HCT116 (cell line): ENCODE measurements around the gene SERINC5. TPM values are rescaled to one million over a fixed set of nuclear protein-coding genes. Genes with fewer than 3 reads are reported as not detected.

Experiments
- ATAC-seq: fragments of 200-7000 bp; cut with Tn5 transposase; 2 replicates; pipeline ENCODE4 v1.9.1; 2020; ENCODE audit warnings: mild to moderate bottlenecking, moderate library complexity
- BruUV-seq: library from RNA; stranded (reverse); fragments of 400-500 nt; replicated peaks from 2 replicates; lab custom pipeline; 2021; lab: Mats Ljungman, UMichigan
- CTCF ChIA-PET: fragments of 300-600 bp; sonication (Branson Sonifier 250); formaldehyde crosslinking; loops from one replicate; lab custom pipeline; 2021; ENCODE audit warnings: antibody characterized with exemption; lab: Charles Lee
- POLR2A ChIA-PET: fragments of 300-600, 350-600 bp; sonication (Branson Sonifier 250); formaldehyde crosslinking; loops from one replicate; lab custom pipeline; 2021; ENCODE audit warnings: antibody characterized with exemption; lab: Charles Lee
- RAD21 ChIA-PET, 2 experiments: fragments of 300-600 bp; sonication (Branson Sonifier 250); formaldehyde crosslinking; loops; one replicate each; lab custom pipeline; 2023; ENCODE audit warnings: low total read pairs in 2 of 2; ENCODE audit not compliant: uncharacterized antibody in 2 of 2, unreplicated experiment in 2 of 2, low non-redundant PET in 1 of 2; lab: Charles Lee
- DNase-seq: peaks from one replicate; pipeline ENCODE4 v3.0.0-alpha.2; 2010; ENCODE audit warnings: low read depth, low spot score
- H2AFZ ChIP-seq: fragments of 200-600 bp; shearing (Covaris generic), sonication (generic); 2 replicates; pipeline ENCODE4 v1.6.1; 2017; ENCODE audit warnings: low read depth, mixed run types, mixed read lengths, antibody characterized with exemption, low read length; ENCODE audit not compliant: poor library complexity, severe bottlenecking
- H3K27ac ChIP-seq: 2 replicates; pipeline ENCODE4 v1.5.1; 2012; ENCODE audit warnings: low read depth, low read length
- H3K27me3 ChIP-seq: fragments of 200-600 bp; sonication (generic); 2 replicates; pipeline ENCODE4 v1.6.1; 2016; ENCODE audit warnings: mixed run types, low read length, mixed read lengths; ENCODE audit not compliant: insufficient read depth
- H3K36me3 ChIP-seq, 2 experiments: fragments of 200-500 bp in 1 of 2; fragments of 200-600 bp in 1 of 2; sonication (Bioruptor generic) in 1 of 2; sonication (generic) in 1 of 2; 2 replicates each; pipeline versions ENCODE4 v1.5.1 to v1.6.1; 2014 to 2016; ENCODE audit warnings: low read length in 2 of 2, inconsistent platforms in 1 of 2, mixed read lengths in 1 of 2, mixed run types in 1 of 2; ENCODE audit not compliant: insufficient read depth in 2 of 2, control insufficient read depth in 1 of 2
- H3K4me1 ChIP-seq, 2 experiments: fragments of 200-600 bp in 1 of 2; sonication (generic) in 1 of 2; 2 replicates each; pipeline versions ENCODE4 v1.5.1 to v1.6.1; 2012 to 2017; ENCODE audit warnings: low read length in 2 of 2, inconsistent platforms in 1 of 2, mild to moderate bottlenecking in 1 of 2, mixed read lengths in 1 of 2, mixed run types in 1 of 2, moderate library complexity in 1 of 2; ENCODE audit not compliant: insufficient read depth in 2 of 2, control insufficient read depth in 1 of 2
- H3K4me2 ChIP-seq: fragments of 200-600 bp; sonication (generic); 2 replicates; pipeline ENCODE4 v1.6.1; 2017; ENCODE audit warnings: mixed run types, low read length, mixed read lengths
- H3K4me3 ChIP-seq, 2 experiments: fragments of 200-600 bp in 1 of 2; sonication (generic) in 1 of 2; replicated peaks in 1 of 2; 2 replicates each; pipeline ENCODE4 v1.5.1; 2011 to 2016; ENCODE audit warnings: low read length in 2 of 2, control low read depth in 1 of 2, low read depth in 1 of 2, mild to moderate bottlenecking in 1 of 2, mixed read lengths in 1 of 2, mixed run types in 1 of 2
- H3K79me2 ChIP-seq: fragments of 200-600 bp; sonication (generic); 2 replicates; pipeline ENCODE4 v1.6.1; 2017; ENCODE audit warnings: mild to moderate bottlenecking, mixed run types, low read length, moderate library complexity, mixed read lengths; ENCODE audit not compliant: insufficient read depth
- H3K9ac ChIP-seq: fragments of 200-600 bp; sonication (generic); 2 replicates; pipeline ENCODE4 v1.6.1; 2016; ENCODE audit warnings: low read length, mixed read lengths
- H3K9me2 ChIP-seq: fragments of 200-600 bp; sonication (generic), shearing (Covaris generic); 2 replicates; pipeline ENCODE4 v1.6.1; 2017; ENCODE audit warnings: mixed run types, mild to moderate bottlenecking, moderate library complexity; ENCODE audit not compliant: insufficient read depth
- H3K9me3 ChIP-seq, 2 experiments: fragments of 200-500 bp in 1 of 2; fragments of 200-600 bp in 1 of 2; sonication (Bioruptor generic) in 1 of 2; sonication (generic) in 1 of 2; 2 replicates each; pipeline ENCODE4 v1.6.1; 2014 to 2017; ENCODE audit warnings: low read length in 2 of 2, mixed read lengths in 2 of 2, inconsistent platforms in 1 of 2, low read depth in 1 of 2, mild to moderate bottlenecking in 1 of 2, mixed run types in 1 of 2, moderate library complexity in 1 of 2; ENCODE audit not compliant: control insufficient read depth in 1 of 2, insufficient read depth in 1 of 2
- H4K20me1 ChIP-seq: fragments of 200-600 bp; sonication (generic), shearing (Covaris generic); 2 replicates; pipeline ENCODE4 v1.6.1; 2017; ENCODE audit warnings: mixed run types, mild to moderate bottlenecking, moderate library complexity; ENCODE audit not compliant: insufficient read depth
- ATF3 ChIP-seq: IDR thresholded peaks from 2 replicates; pipeline ENCODE4 v1.6.1; 2012
- EGR1 ChIP-seq: IDR thresholded peaks from 2 replicates; pipeline ENCODE4 v1.6.1; 2012; ENCODE audit warnings: low read depth
- ELF1 ChIP-seq: IDR thresholded peaks from 2 replicates; pipeline ENCODE4 v1.6.1; 2012; ENCODE audit warnings: low read depth, borderline replicate concordance
- EZH2 ChIP-seq: fragments of 200-600 bp; sonication (generic); IDR thresholded peaks from 2 replicates; pipeline ENCODE4 v1.6.1; 2017; ENCODE audit warnings: antibody characterized with exemption, mixed run types
- EZH2phosphoT487 ChIP-seq: fragments of 200-600 bp; IDR thresholded peaks from 2 replicates; pipeline ENCODE4 v1.6.1; 2018; ENCODE audit warnings: antibody characterized with exemption, borderline replicate concordance
- FOSL1 ChIP-seq: IDR thresholded peaks from 2 replicates; pipeline ENCODE4 v1.6.1; 2012; ENCODE audit warnings: low read depth
- JUND ChIP-seq: IDR thresholded peaks from 2 replicates; pipeline ENCODE4 v1.6.1; 2012
- POLR2A ChIP-seq: IDR thresholded peaks from 2 replicates; pipeline ENCODE4 v1.7.0; 2011; ENCODE audit warnings: borderline replicate concordance; ENCODE audit not compliant: insufficient read depth, insufficient read length; ENCODE audit errors: extremely low read depth
- RAD21 ChIP-seq: IDR thresholded peaks from 2 replicates; pipeline ENCODE4 v1.6.1; 2012; ENCODE audit warnings: low read depth, mild to moderate bottlenecking
- SIN3A ChIP-seq: IDR thresholded peaks from 2 replicates; pipeline ENCODE4 v1.6.1; 2012; ENCODE audit warnings: low read depth
- TCF7L2 ChIP-seq: IDR thresholded peaks from 2 replicates; pipeline ENCODE4 v1.7.0; 2011; ENCODE audit warnings: borderline replicate concordance, inconsistent platforms; ENCODE audit not compliant: insufficient read depth, insufficient read length; ENCODE audit errors: extremely low read depth
- YY1 ChIP-seq: IDR thresholded peaks from 2 replicates; pipeline ENCODE4 v1.6.1; 2011; ENCODE audit warnings: low read length, low read depth, moderate library complexity, mild to moderate bottlenecking; ENCODE audit not compliant: insufficient replicate concordance; ENCODE audit errors: extremely low read depth
- ZBTB33 ChIP-seq: IDR thresholded peaks from 2 replicates; pipeline ENCODE4 v1.6.1; 2011; ENCODE audit warnings: mild to moderate bottlenecking, low read length, moderate library complexity; ENCODE audit not compliant: insufficient replicate concordance; ENCODE audit errors: extremely low read depth
- intact Hi-C: fragments of 100-400 bp; cut with micrococcal nuclease; formaldehyde crosslinking; loops from 2 replicates; pipeline ENCODE4 v1.10.0; 2022
- total RNA-seq: library from RNA; stranded (reverse); gene quantifications from one replicate; pipeline ENCODE4 v1.2.1, GENCODE V29; 2021; ENCODE audit not compliant: unreplicated experiment
- TF ChIP-seq, protein P1 (sequence below), 3 experiments: fragments of 200-600 bp in 1 of 3; sonication (generic) in 1 of 3; IDR thresholded peaks in 2 of 3; conservative IDR thresholded peaks in 1 of 3; 2 replicates each; pipeline ENCODE4 v1.5.1; 2012 to 2017; ENCODE audit warnings: low read depth in 2 of 3, low read length in 2 of 3, antibody characterized with exemption in 1 of 3, borderline replicate concordance in 1 of 3, control low read depth in 1 of 3, mild to moderate bottlenecking in 1 of 3, mixed read lengths in 1 of 3, mixed run types in 1 of 3, moderate library complexity in 1 of 3; ENCODE audit not compliant: insufficient read depth in 1 of 3

Gene SERINC5
- total RNA-seq, 1 experiment from 2014 or later: 39.3 TPM

DNA sequence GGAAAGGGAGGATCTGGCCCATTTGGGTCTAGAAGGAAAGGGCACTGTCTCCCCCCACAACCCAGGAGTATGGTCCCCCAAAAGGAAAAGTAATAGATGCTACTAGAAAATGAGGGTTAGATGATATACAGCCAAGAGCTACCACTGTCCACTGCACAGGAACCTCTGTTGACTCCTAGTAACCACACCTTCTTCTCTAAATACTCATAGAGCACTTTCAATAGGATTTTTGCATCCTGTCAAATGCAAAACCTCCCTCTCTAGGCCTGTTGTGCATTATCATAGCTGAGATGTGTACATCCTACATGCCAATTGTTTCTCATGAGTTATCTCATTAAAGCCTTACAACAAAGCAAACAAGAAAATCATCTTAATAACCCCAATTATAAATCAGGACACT is 153.9 kb downstream of the SERINC5 start:
- no peak overlapping the region for H3K4me3 ChIP-seq
- RAD21 ChIA-PET: no interaction called here
- CTCF ChIA-PET: no interaction called here

DNA sequence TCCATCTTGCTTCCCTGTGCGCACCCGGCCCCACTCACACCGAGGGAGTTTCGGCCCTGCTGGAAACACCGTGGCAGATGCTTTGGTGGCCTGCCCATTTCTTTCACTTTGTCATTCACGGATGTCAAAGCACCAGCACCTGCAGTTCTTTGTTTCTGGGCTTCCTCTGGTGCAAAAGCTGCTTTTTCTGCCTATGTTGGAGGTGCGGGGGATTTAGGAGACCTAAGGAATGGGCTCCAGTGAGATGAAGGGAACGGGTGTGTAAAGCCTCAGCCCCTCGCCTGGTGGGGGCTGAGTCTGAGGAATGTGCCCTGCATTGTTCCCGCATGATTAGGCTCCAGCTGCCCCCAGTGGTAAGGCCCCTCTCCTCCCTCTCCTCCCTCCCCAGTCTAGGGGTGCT is 158.4 kb downstream of the SERINC5 start:
- no peak overlapping the region for H2AFZ ChIP-seq
- POLR2A ChIA-PET: no interaction called here
- no peaks in the 10 kb centered on the region for H3K27me3 ChIP-seq
- DNase-seq (no peak), ATAC-seq (no peak)
- no peaks in the 10 kb centered on the region for H3K4me1 ChIP-seq
- CTCF ChIA-PET: interaction anchor here (1.0 kb wide), 1 partner anchor 575 kb away, joined by 3 read pairs; no protein-coding TSS in a partner anchor
- intact Hi-C loops: no loop called here
- no TSS peak for BruUV-seq
- H3K79me2 ChIP-seq: no peaks in the 10 kb centered on the region
- no peaks in the 10 kb centered on the region for H4K20me1 ChIP-seq
- H3K9me3 ChIP-seq: no peaks in the 10 kb centered on the region
- no peak overlapping the region for H3K9ac ChIP-seq
- H3K9me2 ChIP-seq: no peaks in the 10 kb centered on the region
- RAD21 ChIA-PET: no interaction called here
- H3K4me3 ChIP-seq: no peak overlapping the region
- no peak overlapping the region for H3K27ac ChIP-seq
- no peaks in the 10 kb centered on the region for H3K36me3 ChIP-seq
- no peak overlapping the region for H3K4me2 ChIP-seq
- TF ChIP-seq SIN3A: no peak
- no peak for TF ChIP-seq ATF3
- TF ChIP-seq EGR1: no peak
- no peak for TF ChIP-seq FOSL1
- no peak for TF ChIP-seq YY1
- TF ChIP-seq RAD21: no peak
- no peak for TF ChIP-seq ZBTB33
- TF ChIP-seq POLR2A: no peak
- no peak for TF ChIP-seq EZH2phosphoT487
- TF ChIP-seq TCF7L2: no peak
- TF ChIP-seq EZH2: no peak

More for the DNA sequence above, 153.9 kb downstream of the SERINC5 start:
- no peak for DNase-seq
- no peaks in the 10 kb centered on the region for H3K27me3 ChIP-seq
- H3K36me3 ChIP-seq: no peaks in the 10 kb centered on the region
- H3K79me2 ChIP-seq: no peaks in the 10 kb centered on the region
- no peak for TF ChIP-seq ELF1
- TF ChIP-seq, protein P1, sequence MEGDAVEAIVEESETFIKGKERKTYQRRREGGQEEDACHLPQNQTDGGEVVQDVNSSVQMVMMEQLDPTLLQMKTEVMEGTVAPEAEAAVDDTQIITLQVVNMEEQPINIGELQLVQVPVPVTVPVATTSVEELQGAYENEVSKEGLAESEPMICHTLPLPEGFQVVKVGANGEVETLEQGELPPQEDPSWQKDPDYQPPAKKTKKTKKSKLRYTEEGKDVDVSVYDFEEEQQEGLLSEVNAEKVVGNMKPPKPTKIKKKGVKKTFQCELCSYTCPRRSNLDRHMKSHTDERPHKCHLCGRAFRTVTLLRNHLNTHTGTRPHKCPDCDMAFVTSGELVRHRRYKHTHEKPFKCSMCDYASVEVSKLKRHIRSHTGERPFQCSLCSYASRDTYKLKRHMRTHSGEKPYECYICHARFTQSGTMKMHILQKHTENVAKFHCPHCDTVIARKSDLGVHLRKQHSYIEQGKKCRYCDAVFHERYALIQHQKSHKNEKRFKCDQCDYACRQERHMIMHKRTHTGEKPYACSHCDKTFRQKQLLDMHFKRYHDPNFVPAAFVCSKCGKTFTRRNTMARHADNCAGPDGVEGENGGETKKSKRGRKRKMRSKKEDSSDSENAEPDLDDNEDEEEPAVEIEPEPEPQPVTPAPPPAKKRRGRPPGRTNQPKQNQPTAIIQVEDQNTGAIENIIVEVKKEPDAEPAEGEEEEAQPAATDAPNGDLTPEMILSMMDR (IDR thresholded peaks at IDR 0.05 in 2 of 3, conservative IDR thresholded peaks at IDR 0.05 in 1 of 3; ENCODE audit: borderline replicate concordance in 1 of 3, insufficient read depth in 1 of 3, low read depth in 2 of 3, low read length in 2 of 3): no peak
- TF ChIP-seq JUND: no peak
- TF ChIP-seq EZH2phosphoT487: no peak
- TF ChIP-seq, all 23 proteins: peak for 0
- Histone ChIP-seq H3K9me2 (no peaks in the 10 kb centered on the region), H3K9me3 (no peaks in the 10 kb centered on the region), H4K20me1 (no peaks in the 10 kb centered on the region), H3K4me2 (no peak overlapping the region), H3K4me1 (no peaks in the 10 kb centered on the region), H3K27ac (no peak overlapping the region), H3K9ac (no peak overlapping the region), H2AFZ (no peak overlapping the region)
- POLR2A ChIA-PET: no interaction called here
- BruUV-seq: no TSS peak
- no peak for ATAC-seq
- intact Hi-C loops: no loop called here
